Spinal cord (tissue), 10 donors: Measurements from ENCODE around the gene OSBPL6. TPM values are rescaled to one million over a fixed set of nuclear protein-coding genes. Genes with fewer than 3 reads are reported as not detected.
A peak's percentile ranks its signal among the peaks of the same experiment; 100 is the strongest.

Source experiments
- DNase-seq, 6 donors: peaks; one replicate each; pipeline versions ENCODE4 v3.0.0 to v3.0.0-alpha.2; 2013 to 2015; ENCODE audit warnings: low spot score in 6 of 6, low read depth in 4 of 6
- H3K27ac ChIP-seq: one replicate; pipeline ENCODE4 v1.5.1; 2013; ENCODE audit warnings: low read depth, low read length, control low read depth
- H3K27me3 ChIP-seq: one replicate; pipeline ENCODE4 v1.6.1; 2013; ENCODE audit warnings: low read length; ENCODE audit not compliant: control insufficient read depth, insufficient read depth
- H3K36me3 ChIP-seq: one replicate; pipeline ENCODE4 v1.6.1; 2013; ENCODE audit warnings: low read length; ENCODE audit not compliant: control insufficient read depth, insufficient read depth
- H3K4me1 ChIP-seq: one replicate; pipeline ENCODE4 v1.6.1; 2013; ENCODE audit warnings: low read length; ENCODE audit not compliant: control insufficient read depth, insufficient read depth
- H3K4me3 ChIP-seq: one replicate; pipeline ENCODE4 v1.5.1; 2013; ENCODE audit warnings: low read depth, low read length, control low read depth
- H3K9me3 ChIP-seq: one replicate; pipeline ENCODE4 v1.6.1; 2013; ENCODE audit warnings: low read length; ENCODE audit not compliant: control insufficient read depth, insufficient read depth
- WGBS: methylation state at CpG from one replicate; pipeline ENCODE4 v1.1.5; 2013; ENCODE audit warnings: missing lambda C conversion rate; ENCODE audit not compliant: insufficient coverage; 5-methylcytosine and 5-hydroxymethylcytosine counted together
- polyA plus RNA-seq, 2 donors: library from polyadenylated mRNA; unstranded; fragments of 120-200 nt; gene quantifications; one replicate each; pipeline ENCODE4 v1.2.1, GENCODE V29; 2013; ENCODE audit not compliant: insufficient read length in 2 of 2
- total RNA-seq, 2 donors: library from RNA; depleted of rRNA in 1 of 2; stranded (reverse); fragments of 120-200 nt in 1 of 2; fragments of >200 nt in 1 of 2; gene quantifications; one replicate each; pipeline versions ENCODE4 v1.2.3 to v1.2.4, GENCODE V29; 2013 to 2014
- donor health status: healthy.

The OSBPL6 gene
- total and polyA plus RNA-seq, 4 donors: 7.3 to 18.8 (median 17.8) TPM

- no peak overlapping the region for H3K4me3 ChIP-seq
- no peak for DNase-seq
- H3K9me3 ChIP-seq: no peaks in the 10 kb centered on the region
- peak overlapping the region; percentile 64 for H3K27ac ChIP-seq
- WGBS: 89% methylated on average over 2 of the region's 3 CpGs
- peaks cover 17% of the 10 kb centered on the region for H3K4me1 ChIP-seq
- no peaks in the 10 kb centered on the region for H3K36me3 ChIP-seq
- H3K27me3 ChIP-seq: no peaks in the 10 kb centered on the region
These were observed 17.1 kb downstream of the OSBPL6 start for GRCh38 chr2:178211460-178211859.

- no peaks in the 10 kb centered on the region for H3K36me3 ChIP-seq
- no CpG with 5 or more reads among the region's 4 CpGs for WGBS
- H3K4me3 ChIP-seq: no peak overlapping the region
- H3K9me3 ChIP-seq: no peaks in the 10 kb centered on the region
- peaks cover 17% of the 10 kb centered on the region for H3K4me1 ChIP-seq
- DNase-seq: peak in 4 of 6 donors; percentile 26 to 83 (median 54)
- no peaks in the 10 kb centered on the region for H3K27me3 ChIP-seq
- H3K27ac ChIP-seq: peak overlapping the region; percentile 64
These were observed 17.6 kb downstream of the OSBPL6 start for GRCh38 chr2:178211943-178212342.

- H3K27me3 ChIP-seq: no peaks in the 10 kb centered on the region
- no peaks in the 10 kb centered on the region for H3K36me3 ChIP-seq
- peak in 1 of 6 donors; percentile 73 for DNase-seq
- no peaks in the 10 kb centered on the region for H3K9me3 ChIP-seq
- no CpG with 5 or more reads among the region's 1 CpG for WGBS
- H3K27ac ChIP-seq: no peak overlapping the region
- H3K4me3 ChIP-seq: no peak overlapping the region
- peaks cover 17% of the 10 kb centered on the region for H3K4me1 ChIP-seq
These were observed 19.7 kb downstream of the OSBPL6 start for GRCh38 chr2:178213991-178214390.

GRCh38 chr2:178219247-178219646 lies 24.9 kb downstream of the OSBPL6 start:
- Histone ChIP-seq H3K9me3 (no peaks in the 10 kb centered on the region), H3K4me1 (no peaks in the 10 kb centered on the region), H3K27ac (no peak overlapping the region), H3K4me3 (no peak overlapping the region), H3K27me3 (no peaks in the 10 kb centered on the region), H3K36me3 (no peaks in the 10 kb centered on the region)
- WGBS: 60% methylated on average over 1 of the region's 1 CpG
- DNase-seq: peak in 1 of 6 donors; percentile 21

GRCh38 chr2:178220814-178221213 lies 26.5 kb downstream of the OSBPL6 start:
- H3K27me3 ChIP-seq: no peaks in the 10 kb centered on the region
- no peaks in the 10 kb centered on the region for H3K9me3 ChIP-seq
- H3K36me3 ChIP-seq: no peaks in the 10 kb centered on the region
- 59% methylated on average over 3 of the region's 4 CpGs for WGBS
- no peak overlapping the region for H3K4me3 ChIP-seq
- no peak for DNase-seq
- peaks cover 5% of the 10 kb centered on the region for H3K4me1 ChIP-seq
- H3K27ac ChIP-seq: no peak overlapping the region

GRCh38 chr2:178221556-178221955 lies 27.2 kb downstream of the OSBPL6 start:
- WGBS: no CpG with 5 or more reads among the region's 1 CpG
- no peak overlapping the region for H3K27ac ChIP-seq
- H3K4me1 ChIP-seq: peaks cover 5% of the 10 kb centered on the region
- no peaks in the 10 kb centered on the region for H3K27me3 ChIP-seq
- H3K4me3 ChIP-seq: no peak overlapping the region
- no peak for DNase-seq
- no peaks in the 10 kb centered on the region for H3K9me3 ChIP-seq
- no peaks in the 10 kb centered on the region for H3K36me3 ChIP-seq

- no peaks in the 10 kb centered on the region for H3K9me3 ChIP-seq
- no peak overlapping the region for H3K4me3 ChIP-seq
- peaks cover 5% of the 10 kb centered on the region for H3K4me1 ChIP-seq
- DNase-seq: peak in 1 of 6 donors; percentile 40
- WGBS: 30% methylated on average over 4 of the region's 4 CpGs
- no peaks in the 10 kb centered on the region for H3K27me3 ChIP-seq
- H3K36me3 ChIP-seq: no peaks in the 10 kb centered on the region
- H3K27ac ChIP-seq: no peak overlapping the region
These were observed 29.5 kb downstream of the OSBPL6 start for GRCh38 chr2:178223806-178224205.

- 28% methylated on average over 2 of the region's 4 CpGs for WGBS
- Histone ChIP-seq H3K27me3 (no peaks in the 10 kb centered on the region), H3K4me3 (no peak overlapping the region), H3K27ac (peak overlapping the region; percentile 33), H3K4me1 (peaks cover 5% of the 10 kb centered on the region), H3K9me3 (no peaks in the 10 kb centered on the region), H3K36me3 (no peaks in the 10 kb centered on the region)
- DNase-seq: peak in 2 of 6 donors; percentile 21 to 59
These were observed 30.9 kb downstream of the OSBPL6 start for GRCh38 chr2:178225006-178225805.

GRCh38 chr2:178227187-178227586 lies 32.9 kb downstream of the OSBPL6 start:
- WGBS: no CpG with 5 or more reads among the region's 2 CpGs
- Histone ChIP-seq H3K27ac (no peak overlapping the region), H3K36me3 (no peaks in the 10 kb centered on the region), H3K4me1 (peaks cover 5% of the 10 kb centered on the region), H3K4me3 (no peak overlapping the region), H3K27me3 (no peaks in the 10 kb centered on the region), H3K9me3 (no peaks in the 10 kb centered on the region)
- DNase-seq: no peak

- Histone ChIP-seq H3K27ac (no peak overlapping the region), H3K9me3 (no peaks in the 10 kb centered on the region), H3K36me3 (no peaks in the 10 kb centered on the region), H3K27me3 (no peaks in the 10 kb centered on the region), H3K4me3 (no peak overlapping the region), H3K4me1 (peaks cover under 1% of the 10 kb centered on the region)
- no CpG with 5 or more reads among the region's 1 CpG for WGBS
- no peak for DNase-seq
These were observed 35.6 kb downstream of the OSBPL6 start for GRCh38 chr2:178229927-178230326.
